HepG2 (cell line): ENCODE results near the gene ADAMTS4. TPM values are rescaled to one million over a fixed set of nuclear protein-coding genes. Genes with fewer than 3 reads are reported as not detected.

Experiments used
- ATAC-seq: fragments of 200-7000 bp; cut with Tn5 transposase; 3 replicates; pipeline ENCODE4 v1.9.1; 2020; ENCODE audit warnings: mild to moderate bottlenecking, moderate library complexity
- BruUV-seq: library from RNA; stranded (reverse); fragments of 400-500 nt; replicated peaks from 2 replicates; lab custom pipeline; 2021; lab: Mats Ljungman, UMichigan
- CTCF ChIA-PET: fragments of 300-600 bp; formaldehyde crosslinking; extraction: SDS; loops from one replicate; lab custom pipeline; 2021; ENCODE audit warnings: low total read pairs, inconsistent platforms, low intra/inter-chr PET ratio; lab: Yijun Ruan, JAX
- POLR2A ChIA-PET: fragments of 350-600 bp; sonication (Branson Sonifier 250); formaldehyde crosslinking; loops from one replicate; lab custom pipeline; 2020; ENCODE audit warnings: antibody characterized with exemption, inconsistent platforms; lab: Yijun Ruan, JAX
- DNase-seq: peaks from one replicate; pipeline ENCODE4 v3.0.0-alpha.2; 2015; ENCODE audit warnings: low spot score
- FAIRE-seq: peaks from 3 replicates; lab custom pipeline; 2011; peaks lifted over from hg19 to GRCh38; lab: Jason Lieb, UNC
- H2AFZ ChIP-seq: one replicate; pipeline ENCODE4 v1.6.1; 2011; ENCODE audit warnings: low read length, inconsistent platforms
- H3K27ac ChIP-seq: fragments of 300-600 bp; 3 replicates; pipeline ENCODE4 v1.8.0; 2011; ENCODE audit warnings: mixed run types, mild to moderate bottlenecking, mixed read lengths, low read length, inconsistent platforms; ENCODE audit not compliant: insufficient read depth; ENCODE audit errors: extremely low read length
- H3K27me3 ChIP-seq, 2 experiments: fragments of 200-600 bp in 1 of 2; 2 replicates in 1 of 2; 3 replicates in 1 of 2; pipeline versions ENCODE4 v1.6.0 to v1.8.0; 2011; ENCODE audit warnings: low read length in 2 of 2, mild to moderate bottlenecking in 2 of 2, moderate library complexity in 2 of 2, inconsistent platforms in 1 of 2; ENCODE audit not compliant: insufficient read depth in 2 of 2, control insufficient read depth in 1 of 2
- H3K36me3 ChIP-seq, 2 experiments: fragments of 200-600 bp in 1 of 2; replicated peaks in 1 of 2; 2 replicates in 1 of 2; 3 replicates in 1 of 2; pipeline versions ENCODE4 v1.5.1 to v1.8.0; 2011; ENCODE audit warnings: low read length in 2 of 2, inconsistent platforms in 1 of 2; ENCODE audit not compliant: insufficient read depth in 2 of 2, control insufficient read depth in 1 of 2
- H3K4me1 ChIP-seq: 2 replicates; pipeline ENCODE4 v1.5.1; 2012; ENCODE audit warnings: low read length, inconsistent platforms; ENCODE audit not compliant: insufficient read depth
- H3K4me2 ChIP-seq: 2 replicates; pipeline ENCODE4 v1.6.0; 2011; ENCODE audit warnings: low read depth, low read length, inconsistent platforms
- H3K4me3 ChIP-seq, 3 experiments: fragments of 200-600 bp in 1 of 3; sonication (generic), shearing (Covaris generic) in 1 of 3; replicated peaks in 1 of 3; 2 replicates each; pipeline ENCODE4 v1.5.1; 2011 to 2016; ENCODE audit warnings: low read length in 3 of 3, inconsistent platforms in 2 of 3, low read depth in 2 of 3, mild to moderate bottlenecking in 2 of 3, control low read depth in 1 of 3, mixed read lengths in 1 of 3; ENCODE audit not compliant: insufficient read depth in 1 of 3
- H3K79me2 ChIP-seq: one replicate; pipeline ENCODE4 v1.6.1; 2011; ENCODE audit warnings: low read length, inconsistent platforms; ENCODE audit not compliant: insufficient read depth
- H3K9ac ChIP-seq: 2 replicates; pipeline ENCODE4 v1.6.0; 2011; ENCODE audit warnings: mild to moderate bottlenecking, low read depth, low read length, inconsistent platforms; ENCODE audit not compliant: insufficient read depth
- H3K9me3 ChIP-seq: 2 replicates; pipeline ENCODE4 v1.5.1; 2012; ENCODE audit warnings: mild to moderate bottlenecking, low read length
- H4K20me1 ChIP-seq: 2 replicates; pipeline ENCODE4 v1.6.0; 2011; ENCODE audit warnings: inconsistent platforms, mild to moderate bottlenecking, low read length, moderate library complexity; ENCODE audit not compliant: insufficient read depth
- CENPT ChIP-seq: sonication (generic); formaldehyde crosslinking; IDR thresholded peaks from 2 replicates; pipeline ENCODE4 v1.8.0; 2022; ENCODE audit warnings: low read depth, mild to moderate bottlenecking, moderate library complexity, missing genetic modification reagents
- CREB1 ChIP-seq, 2 experiments: fragments of 450-650 bp in 1 of 2; IDR thresholded peaks; 2 replicates each; pipeline ENCODE4 v1.6.1; 2016 to 2017; ENCODE audit warnings: control low read depth in 1 of 2, mild to moderate bottlenecking in 1 of 2, missing compliant biosample characterization in 1 of 2, missing genetic modification characterization in 1 of 2
- E2F1 ChIP-seq: sonication (generic); formaldehyde crosslinking; IDR thresholded peaks from 2 replicates; pipeline ENCODE4 v1.5.0; 2020; ENCODE audit warnings: missing genetic modification reagents
- ELF1 ChIP-seq: sonication (generic); formaldehyde crosslinking; IDR thresholded peaks from 2 replicates; pipeline ENCODE4 v1.4.0; 2020; ENCODE audit warnings: missing genetic modification reagents
- FOXO4 ChIP-seq: sonication (generic); formaldehyde crosslinking; conservative IDR thresholded peaks from 2 replicates; pipeline ENCODE4 v1.8.1; 2023; ENCODE audit warnings: missing genetic modification reagents
- HDAC2 ChIP-seq: sonication (generic); formaldehyde crosslinking; IDR thresholded peaks from 2 replicates; pipeline ENCODE4 v1.4.0; 2020; ENCODE audit warnings: missing genetic modification reagents
- HNRNPLL ChIP-seq: fragments of 200-400 bp; formaldehyde crosslinking; IDR thresholded peaks from 2 replicates; pipeline ENCODE4 v1.6.1; 2017; ENCODE audit warnings: mild to moderate bottlenecking, low read depth, low read length; ENCODE audit not compliant: poor library complexity, severe bottlenecking
- JARID2 ChIP-seq: sonication (generic); formaldehyde crosslinking; IDR thresholded peaks from 2 replicates; pipeline ENCODE4 v1.8.1; 2023; ENCODE audit warnings: missing genetic modification reagents, inconsistent platforms; ENCODE audit not compliant: insufficient replicate concordance
- PHF8 ChIP-seq: sonication (generic); formaldehyde crosslinking; IDR thresholded peaks from 2 replicates; pipeline ENCODE4 v1.5.0; 2020; ENCODE audit warnings: missing genetic modification reagents
- SMARCE1 ChIP-seq: fragments of 450-650 bp; IDR thresholded peaks from 2 replicates; pipeline ENCODE4 v1.6.1; 2017; ENCODE audit warnings: borderline replicate concordance
- STAT6 ChIP-seq: sonication (generic); formaldehyde crosslinking; IDR thresholded peaks from 2 replicates; pipeline ENCODE4 v1.4.0; 2020; ENCODE audit warnings: missing genetic modification reagents, mild to moderate bottlenecking, borderline replicate concordance
- TBP ChIP-seq: sonication (generic); formaldehyde crosslinking; IDR thresholded peaks from 2 replicates; pipeline ENCODE4 v1.5.0; 2020; ENCODE audit warnings: missing genetic modification reagents
- TGIF2 ChIP-seq: IDR thresholded peaks from 2 replicates; pipeline ENCODE4 v1.6.1; 2016; ENCODE audit warnings: control low read depth, missing compliant biosample characterization
- XRCC5 ChIP-seq: fragments of 200-400 bp; formaldehyde crosslinking; optimal IDR thresholded peaks from 2 replicates; pipeline ENCODE3; 2017; ENCODE audit warnings: mild to moderate bottlenecking, low read length
- ZNF777 ChIP-seq: sonication (generic); formaldehyde crosslinking; IDR thresholded peaks from 2 replicates; pipeline ENCODE4 v1.4.0; 2020; ENCODE audit warnings: missing genetic modification reagents
- ZSCAN9 ChIP-seq: IDR thresholded peaks from 2 replicates; pipeline ENCODE4 v1.6.1; 2016; ENCODE audit warnings: borderline replicate concordance
- WGBS: methylation state at CpG from one replicate; pipeline ENCODE4 v1.1.6; 2017; ENCODE audit warnings: low lambda C conversion rate; 5-methylcytosine and 5-hydroxymethylcytosine counted together
- in situ Hi-C: cut with HindIII; loops from 2 replicates; pipeline ENCODE4 v1.10.0; 2017; ENCODE audit warnings: low pct_unique_long_range_greater_than_20kb; ENCODE audit not compliant: extremely low pct_ligation_motif_present
- intact Hi-C: fragments of 100-400 bp; cut with micrococcal nuclease; formaldehyde crosslinking; loops from one replicate; pipeline ENCODE4 v1.10.0; 2022; ENCODE audit not compliant: unreplicated experiment
- polyA plus RNA-seq, 8 experiments: library from polyadenylated mRNA; depleted of rRNA in 3 of 8; stranded (reverse) in 7 of 8; unstranded in 1 of 8; fragments of >200 nt; fragmentation: Illumina TruSeq in 4 of 8; extraction: Trizol in 4 of 8; gene quantifications; 2 replicates each; pipeline versions ENCODE4 v1.2.1 to v1.2.3, GENCODE V29; 2011 to 2016; ENCODE audit warnings: low read depth in 4 of 8, missing spikeins in 1 of 8, mixed read lengths in 1 of 8; ENCODE audit not compliant: insufficient read depth in 1 of 8
- total RNA-seq, 5 experiments: library from RNA; depleted of rRNA; stranded (reverse); fragments of >200 nt; fragmentation: Illumina TruSeq; extraction: Trizol; gene quantifications; 2 replicates each; pipeline ENCODE4 v1.2.3, GENCODE V29; 2016; ENCODE audit warnings: low read depth in 1 of 5
- TF ChIP-seq, protein P1 (sequence below): sonication (generic); formaldehyde crosslinking; IDR thresholded peaks from 2 replicates; pipeline ENCODE4 v1.9.0; 2021; ENCODE audit warnings: missing genetic modification reagents, borderline replicate concordance
- TF ChIP-seq, protein P2 (sequence below): sonication (generic); formaldehyde crosslinking; IDR thresholded peaks from 2 replicates; pipeline ENCODE4 v1.4.0; 2020; ENCODE audit warnings: missing genetic modification reagents

Gene ADAMTS4
- total and polyA plus RNA-seq, 2 of the 13 experiments (the other 11 are each of a cell fraction or from before 2014, with no cell fraction given), result 0.51 to 1.7 TPM

DNA sequence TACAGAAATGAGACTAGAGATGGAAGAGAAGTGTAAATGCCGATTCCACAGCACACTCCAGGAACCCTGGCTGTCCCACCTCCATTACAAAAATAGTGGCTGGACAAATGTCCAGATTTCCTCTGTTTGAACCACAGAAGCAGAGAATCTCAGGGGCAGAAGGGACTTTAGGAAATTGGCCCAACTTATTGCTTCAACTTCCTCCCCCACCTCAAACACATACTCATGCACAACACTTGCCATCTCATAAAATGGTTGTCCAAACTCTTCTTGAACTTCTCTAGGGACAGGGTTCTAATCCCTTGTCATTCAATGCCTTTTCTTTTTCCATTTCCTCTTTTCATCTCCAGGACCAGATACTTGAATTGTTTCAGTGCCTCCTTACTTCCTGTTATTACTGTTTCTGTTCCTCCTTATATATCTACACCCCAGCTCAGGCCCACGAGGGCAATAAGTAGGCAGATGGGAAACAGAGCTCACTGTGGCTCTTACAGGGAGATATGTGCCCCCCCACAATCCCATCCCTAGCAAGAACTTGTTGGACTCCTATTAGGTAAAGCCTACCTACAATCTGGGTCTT lies 13.0 kb downstream of the ADAMTS4 start:
- H2AFZ ChIP-seq, result no peak overlapping the region
- ATAC-seq (no peak), FAIRE-seq (no peak), DNase-seq (no peak)
- peaks cover 9% of the 10 kb centered on the region for H3K4me1 ChIP-seq
- H3K36me3 ChIP-seq, result no peaks in the 10 kb centered on the region
- H3K9ac ChIP-seq, result no peak overlapping the region
- intact Hi-C loops (no loop called here), in situ Hi-C loops (no loop called here)
- no peaks in the 10 kb centered on the region for H3K79me2 ChIP-seq
- H3K4me2 ChIP-seq, result no peak overlapping the region
- BruUV-seq, result no TSS peak
- no peak overlapping the region for H3K27ac ChIP-seq
- ChIA-PET POLR2A (interaction anchor here (1.0 kb wide), 1 partner anchor 9 kb away, joined by 4 read pairs; no protein-coding TSS in a partner anchor), CTCF (no interaction called here)
- H3K4me3 ChIP-seq, result no peak overlapping the region
- H3K9me3 ChIP-seq, result no peaks in the 10 kb centered on the region
- H3K27me3 ChIP-seq, result no peaks in the 10 kb centered on the region
- WGBS, result 2% methylated on average over 2 of the region's 2 CpGs
- no peaks in the 10 kb centered on the region for H4K20me1 ChIP-seq
- no peak for TF ChIP-seq HDAC2
- no peak for TF ChIP-seq E2F1 (CRISPR knock-in tag)
- TF ChIP-seq PHF8 (CRISPR knock-in tag), result no peak
- no peak for TF ChIP-seq TGIF2
- no peak for TF ChIP-seq CENPT
- TF ChIP-seq, protein P1, sequence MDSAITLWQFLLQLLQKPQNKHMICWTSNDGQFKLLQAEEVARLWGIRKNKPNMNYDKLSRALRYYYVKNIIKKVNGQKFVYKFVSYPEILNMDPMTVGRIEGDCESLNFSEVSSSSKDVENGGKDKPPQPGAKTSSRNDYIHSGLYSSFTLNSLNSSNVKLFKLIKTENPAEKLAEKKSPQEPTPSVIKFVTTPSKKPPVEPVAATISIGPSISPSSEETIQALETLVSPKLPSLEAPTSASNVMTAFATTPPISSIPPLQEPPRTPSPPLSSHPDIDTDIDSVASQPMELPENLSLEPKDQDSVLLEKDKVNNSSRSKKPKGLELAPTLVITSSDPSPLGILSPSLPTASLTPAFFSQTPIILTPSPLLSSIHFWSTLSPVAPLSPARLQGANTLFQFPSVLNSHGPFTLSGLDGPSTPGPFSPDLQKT (CRISPR knock-in tag), result no peak
- no peak for TF ChIP-seq ZNF777 (CRISPR knock-in tag)
- TF ChIP-seq STAT6 (CRISPR knock-in tag), result no peak
- no peak for TF ChIP-seq XRCC5
- no peak for TF ChIP-seq SMARCE1
- no peak for TF ChIP-seq HNRNPLL
- no peak for TF ChIP-seq TBP
- TF ChIP-seq CREB1 (IDR thresholded peaks at IDR 0.05), result no peak
- no peak for TF ChIP-seq CREB1 (CRISPR knock-in tag; IDR thresholded peaks at IDR 0.05)
- TF ChIP-seq JARID2, result no peak
- no peak for TF ChIP-seq FOXO4 (CRISPR knock-in tag)
- TF ChIP-seq, protein P2, sequence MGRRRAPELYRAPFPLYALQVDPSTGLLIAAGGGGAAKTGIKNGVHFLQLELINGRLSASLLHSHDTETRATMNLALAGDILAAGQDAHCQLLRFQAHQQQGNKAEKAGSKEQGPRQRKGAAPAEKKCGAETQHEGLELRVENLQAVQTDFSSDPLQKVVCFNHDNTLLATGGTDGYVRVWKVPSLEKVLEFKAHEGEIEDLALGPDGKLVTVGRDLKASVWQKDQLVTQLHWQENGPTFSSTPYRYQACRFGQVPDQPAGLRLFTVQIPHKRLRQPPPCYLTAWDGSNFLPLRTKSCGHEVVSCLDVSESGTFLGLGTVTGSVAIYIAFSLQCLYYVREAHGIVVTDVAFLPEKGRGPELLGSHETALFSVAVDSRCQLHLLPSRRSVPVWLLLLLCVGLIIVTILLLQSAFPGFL (CRISPR knock-in tag), result no peak
- no peak for TF ChIP-seq ELF1
- no peak for TF ChIP-seq ZSCAN9
